SK-N-DZ (cell line): Measurements from ENCODE around the gene NEU4. TPM values are rescaled to one million over a fixed set of nuclear protein-coding genes. Genes with fewer than 3 reads are reported as not detected.
"Not testable (repeated sequence)": the region's sequence is repeated elsewhere in the genome, so short reads cannot be mapped to it uniquely, and the experiment has no call there.

Experiments used
- DNase-seq: peaks from one replicate; pipeline ENCODE4 v3.0.0-alpha.2; 2015; ENCODE audit warnings: low spot score
- polyA plus RNA-seq, 2 experiments: library from polyadenylated mRNA; depleted of rRNA; stranded (reverse); fragments of >200 nt; gene quantifications; 2 replicates each; pipeline ENCODE4 v1.2.3, GENCODE V29; 2014

Gene NEU4, protein sequence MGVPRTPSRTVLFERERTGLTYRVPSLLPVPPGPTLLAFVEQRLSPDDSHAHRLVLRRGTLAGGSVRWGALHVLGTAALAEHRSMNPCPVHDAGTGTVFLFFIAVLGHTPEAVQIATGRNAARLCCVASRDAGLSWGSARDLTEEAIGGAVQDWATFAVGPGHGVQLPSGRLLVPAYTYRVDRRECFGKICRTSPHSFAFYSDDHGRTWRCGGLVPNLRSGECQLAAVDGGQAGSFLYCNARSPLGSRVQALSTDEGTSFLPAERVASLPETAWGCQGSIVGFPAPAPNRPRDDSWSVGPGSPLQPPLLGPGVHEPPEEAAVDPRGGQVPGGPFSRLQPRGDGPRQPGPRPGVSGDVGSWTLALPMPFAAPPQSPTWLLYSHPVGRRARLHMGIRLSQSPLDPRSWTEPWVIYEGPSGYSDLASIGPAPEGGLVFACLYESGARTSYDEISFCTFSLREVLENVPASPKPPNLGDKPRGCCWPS
- polyA plus RNA-seq (2014; cell fraction: cytosol; rRNA removed), result 63.5 and 81.6 TPM in 2 replicates
- 78.8 and 121 TPM in 2 replicates for polyA plus RNA-seq (2014; cell fraction: nucleus; rRNA removed)

DNA sequence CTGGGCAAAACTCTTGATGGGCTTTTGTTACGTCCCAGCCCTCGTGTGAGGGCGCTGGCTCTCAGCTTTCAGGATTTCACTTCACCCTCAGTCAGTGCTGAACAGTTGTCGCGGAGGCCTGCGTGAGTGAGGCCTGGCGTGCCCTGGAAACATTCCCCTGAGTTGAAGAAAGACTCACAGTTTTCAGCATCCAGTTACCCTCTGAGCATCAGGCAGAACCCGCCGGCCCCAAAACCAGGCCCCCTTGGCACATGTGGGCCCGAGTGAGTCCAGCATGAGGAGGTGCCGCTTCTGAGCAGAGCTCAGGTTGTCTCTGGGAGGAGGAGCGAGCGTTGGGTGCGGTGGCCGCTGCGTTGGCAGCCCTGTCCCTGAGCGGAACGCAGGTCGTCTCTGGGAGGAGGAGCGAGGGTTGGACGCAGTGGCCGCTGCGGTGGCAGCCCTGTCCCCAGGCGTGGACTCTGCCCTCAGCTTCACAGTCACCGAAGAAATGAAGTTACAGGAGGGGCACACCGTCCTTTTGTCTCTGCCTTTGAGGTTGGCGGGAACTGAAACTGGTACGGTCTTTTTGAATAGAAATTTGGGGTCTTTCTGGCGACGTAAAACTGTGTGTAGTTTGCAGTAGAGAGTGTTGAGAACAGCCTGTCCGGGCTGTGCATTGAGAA lies at the start of gene NEU4:
Gene NEU4 (plus strand): TSS at position 473 of the 662 bp plus-strand sequence. CDS start 5,292 bp downstream, outside the sequence.
- DNase-seq, result peak; percentile 83

DNA sequence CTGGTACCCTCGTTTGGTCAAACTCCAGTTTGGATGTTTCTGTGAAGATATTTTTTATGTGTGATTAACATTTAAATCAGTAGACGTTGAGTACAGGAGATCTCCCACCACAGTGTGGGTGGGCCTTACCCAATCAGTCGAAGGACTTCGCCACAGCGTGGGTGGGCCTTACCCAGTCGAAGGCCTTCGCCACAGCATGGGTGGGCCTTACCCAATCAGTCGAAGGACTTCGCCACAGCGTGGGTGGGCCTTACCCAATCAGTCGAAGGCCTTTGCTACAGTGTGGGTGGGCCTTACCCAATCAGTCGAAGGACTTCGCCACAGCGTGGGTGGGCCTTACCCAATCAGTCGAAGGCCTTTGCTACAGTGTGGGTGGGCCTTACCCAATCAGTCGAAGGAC lies 49.1 kb upstream of the NEU4 start:
- DNase-seq, result not testable (repeated sequence)

DNA sequence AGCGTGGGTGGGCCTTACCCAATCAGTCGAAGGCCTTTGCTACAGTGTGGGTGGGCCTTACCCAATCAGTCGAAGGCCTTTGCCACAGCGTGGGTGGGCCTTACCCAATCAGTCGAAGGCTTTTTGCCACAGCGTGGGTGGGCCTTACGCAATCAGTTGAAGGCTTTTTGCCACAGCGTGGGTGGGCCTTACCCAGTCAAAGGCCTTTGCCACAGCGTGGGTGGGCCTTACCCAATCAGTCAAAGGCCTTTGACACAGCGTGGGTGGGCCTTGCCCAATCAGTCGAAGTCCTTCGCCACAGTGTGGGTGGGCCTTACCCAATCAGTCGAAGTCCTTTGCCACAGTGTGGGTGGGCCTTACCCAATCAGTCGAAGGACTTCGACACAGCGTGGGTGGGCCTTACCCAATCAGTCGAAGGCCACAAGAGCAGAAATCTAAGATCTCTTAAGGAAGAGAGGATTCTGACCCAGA lies 48.7 kb upstream of the NEU4 start:
- DNase-seq, result no peak

DNA sequence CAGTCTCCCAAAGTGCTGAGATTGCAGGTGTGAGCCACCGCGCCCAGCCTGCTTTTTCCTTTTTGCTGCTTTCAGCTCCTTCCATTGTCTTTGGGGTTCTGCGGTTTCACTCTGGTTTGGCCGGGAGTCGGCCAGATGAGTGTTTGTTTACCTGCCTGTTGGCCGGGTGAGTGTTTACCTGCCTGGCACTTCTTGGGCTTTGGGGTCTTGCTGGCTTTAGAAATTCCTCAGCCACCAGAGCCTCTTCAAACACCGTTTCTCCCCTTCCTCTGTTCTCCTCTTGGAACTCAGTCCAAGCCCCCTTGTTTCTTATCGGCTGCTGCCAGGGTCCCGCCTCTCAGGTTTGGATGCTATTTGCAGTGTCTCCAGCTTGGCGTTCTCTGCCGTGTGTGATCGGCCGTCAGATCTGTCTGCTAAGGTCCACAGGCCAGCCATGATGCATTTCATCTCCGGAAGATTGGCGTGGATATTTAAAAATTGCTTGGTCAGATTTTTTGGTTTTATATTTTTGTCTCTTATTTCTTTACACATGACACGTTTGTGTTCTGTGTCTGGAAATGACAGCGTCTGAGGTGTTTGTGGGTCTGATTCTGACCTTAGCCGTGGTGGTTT lies 46.6 kb upstream of the NEU4 start:
- DNase-seq, result no peak

DNA sequence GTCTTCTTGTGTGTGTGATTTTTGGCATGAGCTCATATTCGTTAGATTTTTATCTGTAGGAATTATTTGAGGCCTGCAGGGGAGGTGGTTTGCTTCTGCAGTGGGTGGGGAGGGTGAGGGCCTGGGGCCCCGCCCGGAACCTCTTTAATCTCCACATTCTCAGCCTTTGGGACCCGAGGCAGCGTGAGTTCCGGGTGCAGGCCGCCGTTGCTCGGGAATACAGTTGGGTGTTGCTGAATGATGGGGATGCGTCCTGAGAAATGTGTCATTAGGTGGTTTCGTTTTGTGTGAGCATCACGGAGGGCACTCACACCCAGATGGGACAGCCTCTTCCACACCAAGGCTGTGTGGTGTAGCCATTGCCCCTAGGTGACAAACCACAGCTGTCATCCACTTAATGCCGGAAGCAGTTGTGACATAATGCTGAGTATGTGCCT lies 46.0 kb upstream of the NEU4 start:
- no peak for DNase-seq

DNA sequence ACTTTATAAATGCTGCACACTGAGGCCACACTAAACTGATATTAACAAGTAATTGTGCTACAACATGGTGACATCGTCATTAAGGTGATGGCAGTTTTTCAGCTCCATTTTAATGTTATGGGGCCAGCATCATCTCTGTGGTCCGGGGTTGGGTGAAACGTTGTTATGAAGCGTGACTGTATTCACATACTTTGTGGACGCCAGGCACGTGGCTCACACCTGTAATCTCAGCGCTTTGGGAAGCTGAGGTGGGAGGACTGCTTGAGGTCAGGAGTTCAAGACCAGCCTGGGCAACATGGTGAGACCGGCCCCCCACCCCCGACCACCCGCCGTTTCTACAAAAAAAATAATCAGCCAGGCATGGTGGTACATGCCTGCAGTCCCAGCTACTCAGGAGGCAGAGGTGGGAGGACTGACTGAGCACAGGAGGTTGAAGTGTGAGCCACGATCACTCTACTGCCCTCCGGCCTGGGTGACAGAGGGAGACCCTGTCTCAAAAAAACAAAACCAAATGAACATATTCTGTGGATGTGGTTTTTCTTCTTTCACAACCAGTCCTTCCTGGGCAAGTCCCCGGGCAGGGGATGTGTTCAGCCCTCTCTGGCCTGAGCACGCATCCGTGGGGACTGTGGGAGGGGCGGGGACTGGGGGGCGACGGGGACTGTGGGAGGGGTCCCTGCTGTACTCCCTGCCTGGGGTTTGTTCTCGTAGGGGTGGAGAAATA lies 45.3 kb upstream of the NEU4 start:
- no peak for DNase-seq

DNA sequence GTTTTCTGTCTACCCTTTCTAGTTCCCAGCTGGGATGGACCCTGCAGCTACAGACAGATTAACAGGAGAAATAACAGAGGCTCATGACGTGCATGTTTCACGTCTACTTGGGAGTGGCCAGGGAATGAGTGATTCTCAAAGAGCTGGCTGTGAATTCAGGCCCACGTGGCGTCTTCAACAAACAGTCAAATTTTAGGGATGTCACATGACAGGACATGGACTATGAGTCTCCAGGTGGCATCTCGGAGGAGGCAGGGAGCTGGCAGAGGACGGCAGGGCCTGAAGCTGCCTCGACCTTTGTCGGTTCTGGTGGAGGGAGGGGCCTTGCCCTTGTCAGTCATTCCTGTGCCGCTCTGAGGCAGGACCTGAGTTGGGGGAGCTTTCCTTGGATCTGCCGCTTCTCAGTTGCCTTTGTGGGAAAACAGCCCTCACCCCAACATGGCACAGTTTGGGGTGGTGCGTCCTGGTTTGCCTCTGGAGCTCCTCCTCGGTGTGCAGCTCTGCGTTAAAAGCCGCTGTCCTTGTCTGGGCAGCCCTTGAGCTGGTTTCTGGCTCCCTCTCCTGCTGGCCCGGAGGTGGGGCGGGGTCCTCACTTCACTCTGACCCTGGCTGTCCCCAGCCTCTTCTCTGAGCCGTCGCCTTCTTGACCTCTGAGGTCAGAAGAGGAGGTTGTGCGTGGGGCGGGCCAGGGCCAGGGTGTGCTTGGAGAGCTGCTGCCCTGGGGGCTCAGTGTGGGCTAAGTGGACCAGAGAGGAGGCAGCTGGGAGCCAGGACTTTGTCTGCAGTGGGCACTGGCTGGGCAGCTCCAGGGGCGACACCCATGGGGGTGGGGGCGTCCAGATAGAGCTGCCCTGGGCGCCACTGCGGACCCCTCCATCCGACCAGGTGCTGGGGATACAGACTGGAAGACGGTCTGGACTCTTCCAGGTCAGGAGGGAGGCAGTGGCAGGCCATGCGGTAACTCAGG lies 44.4 kb upstream of the NEU4 start:
- no peak for DNase-seq

DNA sequence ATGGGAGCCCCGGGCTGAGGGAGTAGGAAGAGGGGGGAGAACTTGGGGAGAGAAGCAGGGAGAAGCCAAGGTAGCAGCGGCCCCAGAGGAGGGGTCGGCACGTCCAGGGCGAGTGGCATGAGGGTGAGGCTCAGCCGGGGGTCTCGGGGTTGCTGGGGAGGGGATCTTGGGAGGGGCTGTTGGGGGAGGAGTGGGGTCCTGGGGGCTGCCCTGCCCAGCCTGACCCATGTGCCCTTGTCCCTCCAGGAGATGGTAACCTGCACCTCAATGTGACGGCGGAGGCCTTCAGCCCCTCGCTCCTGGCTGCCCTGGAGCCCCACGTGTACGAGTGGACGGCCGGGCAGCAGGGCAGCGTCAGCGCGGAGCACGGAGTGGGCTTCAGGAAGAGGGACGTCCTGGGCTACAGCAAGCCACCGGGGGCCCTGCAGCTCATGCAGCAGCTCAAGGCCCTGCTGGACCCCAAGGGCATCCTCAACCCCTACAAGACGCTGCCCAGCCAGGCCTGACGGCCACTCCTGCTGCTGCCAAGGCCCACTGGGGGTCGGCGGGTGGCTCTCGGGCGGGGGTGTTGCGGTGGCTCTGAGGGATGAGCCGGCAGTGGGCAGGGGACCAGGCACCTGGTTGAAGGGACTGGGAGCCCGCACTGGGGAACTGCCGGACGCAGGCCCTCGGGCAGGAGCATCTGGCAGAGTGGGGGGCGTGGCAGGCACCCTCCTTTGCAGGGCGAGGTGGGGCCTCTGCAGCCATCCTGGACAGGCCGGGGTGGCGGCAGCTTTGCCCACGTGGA lies 41.3 kb upstream of the NEU4 start:
- no peak for DNase-seq

DNA sequence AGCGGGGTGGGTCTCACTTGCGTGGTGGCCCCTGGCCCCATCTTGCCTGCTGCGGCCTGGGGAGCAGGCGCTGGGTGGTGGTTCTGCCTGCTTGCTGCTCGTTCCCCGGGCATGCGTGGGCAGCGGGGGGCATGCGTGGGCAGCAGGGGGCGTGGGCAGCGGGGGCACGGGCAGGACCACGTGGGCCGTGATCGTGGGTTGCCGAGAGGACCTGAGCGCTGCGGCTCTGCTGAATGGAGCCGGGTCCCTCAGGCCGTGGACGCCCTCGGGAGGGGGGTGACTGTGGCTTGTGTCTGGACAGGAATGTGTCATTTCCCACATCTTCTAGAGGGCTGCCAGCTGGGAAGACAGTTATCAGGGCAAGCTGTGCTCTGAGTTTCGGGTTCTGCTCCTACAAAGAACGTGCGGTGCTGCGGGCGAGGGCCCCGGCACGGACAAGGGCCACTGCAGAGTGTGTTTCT lies 40.7 kb upstream of the NEU4 start:
- DNase-seq, result no peak

DNA sequence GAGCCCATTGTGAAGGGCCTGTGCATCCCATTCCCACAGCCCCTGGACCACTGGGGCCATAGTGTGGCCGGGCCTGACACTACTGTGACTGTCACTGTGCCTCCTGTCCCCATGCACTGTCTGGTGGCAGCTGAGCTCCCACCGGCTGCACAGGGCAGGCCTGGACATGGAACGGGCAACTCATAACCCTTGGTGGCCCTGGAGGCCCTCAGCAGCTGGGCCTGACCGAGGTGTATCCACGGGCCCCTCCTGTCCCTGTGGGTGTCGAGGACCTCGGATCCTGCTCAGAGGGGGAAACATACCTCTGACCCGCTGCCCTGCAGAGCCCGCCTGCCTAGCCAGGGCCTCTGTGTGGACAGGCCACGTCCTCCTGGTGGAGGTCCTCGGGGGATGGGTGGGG lies 40.1 kb upstream of the NEU4 start:
- DNase-seq, result no peak

DNA sequence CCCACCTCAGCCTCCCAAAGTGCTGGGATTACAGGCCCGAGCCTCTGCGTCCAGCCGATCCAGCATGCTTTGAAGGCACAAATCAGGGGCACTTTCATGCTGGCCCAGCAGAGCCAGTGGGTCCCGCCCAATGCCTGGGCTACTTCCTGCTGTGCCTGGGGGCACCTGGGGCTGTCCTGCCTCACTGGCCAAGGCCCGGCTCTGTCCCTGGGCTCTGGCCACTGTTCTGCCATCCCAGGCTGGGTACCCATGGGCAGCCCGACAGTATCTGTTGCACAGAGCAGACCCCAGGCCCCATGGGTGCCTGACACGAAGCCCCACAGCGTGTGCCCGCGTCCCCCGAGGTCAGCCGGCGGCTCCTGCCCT lies 39.2 kb upstream of the NEU4 start:
- no peak for DNase-seq

DNA sequence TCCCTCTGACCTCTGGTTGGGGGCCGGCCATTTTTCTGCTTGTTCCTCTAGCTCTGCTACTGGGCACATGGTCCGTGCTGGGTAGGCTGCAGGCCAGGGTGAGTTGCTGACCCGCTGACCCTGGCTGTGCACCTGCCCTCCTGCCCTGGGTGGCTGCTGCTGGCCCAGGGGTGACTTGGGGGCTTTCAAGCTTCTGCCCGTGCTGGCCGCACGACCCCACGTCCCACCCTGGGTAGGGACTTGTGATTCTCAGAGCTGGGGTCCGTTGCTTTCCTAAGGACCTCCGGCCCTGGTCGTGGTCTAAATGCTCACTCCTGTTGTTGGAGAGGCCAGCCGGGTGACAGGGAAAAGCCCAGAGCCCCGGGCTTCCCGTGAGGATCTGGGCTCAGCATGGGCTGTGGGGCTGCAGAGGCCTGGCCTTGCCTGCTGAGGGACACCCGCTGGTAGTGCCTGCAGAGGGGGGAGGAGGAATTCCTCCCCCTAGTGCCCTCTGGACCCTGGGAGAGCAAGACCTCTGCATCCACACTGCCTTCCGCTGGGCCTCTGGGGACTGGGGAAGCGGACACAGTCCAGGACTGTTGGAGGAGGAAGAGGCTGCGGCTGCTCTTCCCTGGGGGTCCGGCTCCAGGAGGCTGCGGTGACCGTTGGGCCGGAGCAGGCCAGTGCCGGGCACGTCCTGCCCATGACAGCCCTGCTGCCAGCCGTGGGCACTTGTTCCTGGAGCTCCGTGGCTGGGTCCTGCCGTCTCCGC lies 38.6 kb upstream of the NEU4 start:
- DNase-seq, result no peak

DNA sequence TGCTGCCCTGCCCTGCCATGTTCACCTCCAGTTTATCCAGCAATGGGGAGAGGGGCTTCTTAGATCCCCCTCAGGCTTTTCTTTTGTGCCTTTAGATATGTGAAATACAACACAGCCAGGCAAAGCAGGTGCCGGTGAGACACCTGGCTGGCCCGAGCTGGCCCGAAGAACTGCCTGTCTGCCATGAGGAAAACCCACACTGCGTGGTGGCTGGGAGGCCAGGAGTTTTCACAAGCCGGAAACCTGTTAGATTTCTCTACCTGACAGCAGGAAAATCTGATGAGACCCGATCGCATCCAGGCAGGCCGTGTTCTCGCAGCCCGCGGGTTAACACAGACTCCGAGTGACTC lies 38.1 kb upstream of the NEU4 start:
- DNase-seq, result no peak

DNA sequence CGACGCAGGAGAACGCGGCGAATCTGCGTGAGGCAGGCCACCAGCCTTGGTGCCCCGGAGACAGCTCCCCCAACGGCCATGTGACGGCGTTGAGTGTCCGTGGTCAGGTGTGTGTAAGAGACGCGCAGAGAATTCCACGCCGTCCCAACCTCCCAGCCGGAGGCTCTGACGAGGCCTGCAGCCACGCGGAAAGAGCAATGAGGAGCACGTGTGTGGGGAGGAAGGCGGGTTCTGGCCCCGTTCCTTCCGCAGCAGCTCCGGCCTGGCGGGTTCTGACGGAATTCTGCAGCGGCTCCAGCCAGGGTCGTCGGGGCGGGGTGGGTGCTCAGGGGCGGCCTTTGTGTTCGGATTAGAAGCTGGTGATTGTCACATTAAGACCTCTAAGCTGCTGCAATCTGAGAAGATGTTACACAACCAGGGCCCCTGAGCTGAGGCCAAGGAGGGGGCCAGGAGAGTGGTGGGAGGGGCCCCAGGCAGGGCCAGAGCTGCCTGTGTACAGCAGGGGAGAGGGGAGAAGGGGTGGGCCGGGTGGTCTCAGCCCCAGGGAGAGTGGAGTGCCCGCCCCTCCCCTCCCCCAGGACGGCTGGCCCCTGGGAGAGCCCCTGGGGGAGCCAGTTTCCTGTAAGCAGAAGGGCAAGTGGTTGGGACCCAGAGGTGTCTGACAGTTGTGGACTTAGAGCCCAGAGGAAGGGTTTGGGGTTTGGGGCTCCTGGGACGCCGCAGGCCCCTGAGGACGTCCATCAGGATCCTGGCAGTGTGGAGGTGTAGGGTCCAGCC lies 37.5 kb upstream of the NEU4 start:
- no peak for DNase-seq

DNA sequence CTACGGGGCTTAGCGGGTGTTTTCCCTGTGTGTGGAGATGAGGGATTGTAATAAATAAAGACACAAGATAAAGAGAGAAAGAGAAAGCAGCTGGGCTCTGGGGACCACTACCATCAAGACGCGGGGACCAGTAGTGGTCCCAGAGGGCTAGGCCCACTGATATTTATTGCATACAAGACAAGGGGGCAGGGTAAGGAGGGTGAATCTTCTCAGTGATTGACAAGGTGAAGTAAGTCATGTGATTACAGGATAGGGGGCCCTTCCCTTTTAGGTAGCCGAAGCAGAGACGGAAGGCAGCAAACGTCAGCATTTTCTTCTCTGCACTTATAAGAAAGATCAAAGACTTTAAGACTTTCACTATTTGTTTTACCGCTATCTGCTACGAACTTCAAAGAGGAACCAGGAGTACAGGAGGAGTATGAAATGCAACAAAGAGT lies 36.9 kb upstream of the NEU4 start:
- peak; percentile 37 for DNase-seq

DNA sequence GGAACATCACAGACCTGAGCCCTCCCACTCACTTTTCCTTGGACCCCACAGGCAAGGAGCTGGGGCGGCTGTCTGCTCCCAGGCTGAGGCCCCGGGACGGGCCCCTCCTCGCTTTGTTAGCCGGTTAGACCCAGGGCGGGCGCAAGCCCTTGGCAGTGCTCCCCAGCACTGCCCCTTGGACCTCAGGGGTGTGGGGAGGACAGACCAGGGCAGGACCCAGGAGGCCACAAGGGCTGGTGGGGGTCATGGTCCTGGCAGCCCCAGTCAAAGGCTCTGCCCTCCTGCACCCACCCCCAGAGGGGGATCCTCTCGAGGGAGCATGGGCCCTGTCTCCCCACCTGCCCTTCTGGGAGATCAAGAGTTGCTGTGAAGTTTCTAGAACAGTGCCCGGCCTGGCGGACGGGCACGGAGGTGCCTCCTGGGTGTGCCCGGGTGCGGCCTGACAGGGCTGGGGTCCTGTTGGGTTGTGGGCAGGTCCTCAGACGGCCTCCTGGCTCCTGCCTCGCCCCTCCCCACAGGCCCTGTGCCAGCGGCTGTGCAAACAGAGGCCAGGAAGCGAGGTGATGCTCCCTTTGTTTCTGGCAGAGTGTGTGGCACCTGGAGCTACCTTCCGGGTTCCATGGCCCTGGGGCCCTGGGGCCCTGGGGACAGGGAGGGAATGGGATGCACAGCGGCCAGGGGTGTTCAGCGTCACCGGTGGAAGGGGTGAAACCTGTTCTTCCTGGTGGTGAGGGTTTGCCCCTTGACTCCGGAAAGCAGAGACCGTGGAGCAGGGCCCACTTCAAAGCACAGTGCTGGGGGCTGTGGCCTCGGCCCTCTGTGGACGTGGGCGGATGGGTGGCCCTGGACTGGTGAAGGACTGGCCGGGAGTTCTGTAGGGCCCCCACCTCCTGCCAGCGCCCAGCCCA lies 35.2 kb upstream of the NEU4 start:
- no peak for DNase-seq
